ENCODE measurements around the gene BTBD19.
A peak's percentile ranks its signal among the peaks of the same experiment; 100 is the strongest.
"Not testable (repeated sequence)": the region's sequence is repeated elsewhere in the genome, so short reads cannot be mapped to it uniquely, and the experiment has no call there.

Gene BTBD19

DNA sequence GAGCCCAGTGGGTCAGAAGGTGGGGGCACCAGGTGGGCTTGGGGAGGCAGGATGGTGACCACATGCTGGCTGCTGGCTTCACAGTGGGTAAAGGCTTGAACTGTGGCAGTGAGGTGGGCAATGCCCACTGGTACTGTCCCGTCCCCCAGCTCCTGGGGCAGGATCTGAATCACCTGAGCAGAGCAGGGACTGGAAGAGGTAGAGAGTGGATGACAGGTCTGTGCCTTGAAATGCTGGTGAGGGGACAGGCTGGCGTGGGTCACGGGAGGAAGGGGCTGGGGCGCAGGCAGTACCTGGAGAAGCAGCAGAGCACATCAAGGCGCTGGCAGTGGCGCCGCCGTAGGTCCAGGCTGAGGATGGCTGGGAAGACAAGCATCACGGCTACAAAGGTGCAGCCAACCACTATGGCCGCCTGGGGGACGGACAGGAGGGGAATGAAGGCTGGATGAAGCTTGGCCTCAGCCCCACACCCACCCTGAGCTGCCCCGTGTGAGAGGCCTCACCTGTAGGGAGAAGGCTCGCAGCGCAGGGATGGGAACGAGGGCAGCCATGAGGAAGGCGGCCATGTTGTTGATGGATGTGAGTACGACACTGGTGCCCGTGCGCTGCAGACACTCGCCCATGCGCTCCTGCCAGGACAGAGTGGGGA is 19.8 kb downstream of the BTBD19 start:
- DNase-seq (ENCODE audit: low read depth in 2 of 2, low spot score in 1 of 2) = no peak

DNA sequence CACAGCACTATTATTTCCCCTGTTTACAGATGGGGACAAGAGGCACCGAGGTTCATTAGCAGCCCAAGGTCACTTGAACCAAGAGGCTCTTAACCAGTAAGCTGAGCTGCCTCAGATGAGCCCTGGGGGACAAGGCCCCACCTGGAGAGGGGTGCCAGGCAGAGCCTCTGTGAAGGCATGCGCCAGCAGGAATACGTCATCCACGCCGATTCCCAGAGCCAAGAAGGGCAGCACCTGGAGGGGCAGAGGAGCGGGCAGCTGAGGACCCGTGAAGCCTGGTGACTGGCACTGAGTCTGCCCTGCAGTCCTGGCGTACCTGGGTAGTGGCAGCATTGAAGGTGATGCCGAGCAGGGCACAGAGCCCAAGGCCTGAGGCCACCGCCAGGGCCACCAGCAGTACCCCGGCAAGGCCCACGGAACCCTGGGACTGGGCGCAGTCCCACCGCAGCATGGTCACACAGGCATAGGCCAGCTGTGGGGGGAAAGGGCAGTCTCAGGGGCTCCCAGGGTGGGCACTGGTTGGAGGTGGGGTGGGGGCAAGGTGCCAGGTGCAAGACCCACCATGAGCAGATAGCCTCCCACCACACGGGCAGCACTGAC is 20.6 kb downstream of the BTBD19 start:
- DNase-seq (ENCODE audit: low read depth in 2 of 2, low spot score in 1 of 2) = no peak

DNA sequence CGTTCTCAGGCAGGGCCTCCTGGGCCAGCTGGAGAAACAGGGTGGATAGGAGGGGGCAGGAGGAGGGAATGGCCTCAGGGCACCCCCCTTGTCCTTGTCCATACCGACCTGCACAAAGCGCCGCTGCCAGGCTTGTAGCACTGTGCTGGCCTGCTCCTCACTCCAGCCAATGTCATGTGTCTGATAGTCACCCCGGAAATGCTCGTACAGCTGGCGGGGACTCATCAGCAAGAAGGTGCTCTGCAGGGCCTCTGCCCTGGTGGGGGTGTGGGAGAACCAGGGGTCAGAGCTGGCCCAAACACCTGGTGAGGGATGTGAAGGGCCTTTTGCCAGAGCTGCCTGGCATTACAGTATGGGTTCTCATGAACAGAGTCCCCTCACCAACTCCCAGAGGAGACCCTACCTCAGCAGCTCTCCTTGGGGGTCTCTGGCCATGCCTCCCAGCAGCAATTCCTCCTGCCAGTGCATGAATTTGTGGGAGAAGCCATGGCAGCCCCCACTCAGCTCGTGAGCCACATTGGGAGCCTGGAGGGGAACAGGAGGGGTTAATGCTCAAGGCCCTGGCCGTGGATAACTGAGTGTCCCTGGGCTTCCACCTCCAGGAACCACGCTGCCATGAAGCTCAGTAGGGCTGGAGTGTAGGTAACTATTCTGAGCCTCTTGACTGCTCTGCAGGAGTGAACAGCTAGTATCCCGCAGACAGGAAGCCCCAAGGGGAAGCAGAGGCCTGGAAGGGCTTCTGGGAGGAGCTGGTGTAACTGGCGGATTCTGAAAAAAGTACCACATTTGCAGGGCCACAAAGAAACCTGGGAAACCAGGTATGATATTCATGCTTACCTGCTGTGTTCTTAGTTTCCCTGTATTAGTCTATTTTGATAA is 21.4 kb downstream of the BTBD19 start:
- no peak for DNase-seq (ENCODE audit: low read depth in 2 of 2, low spot score in 1 of 2)

DNA sequence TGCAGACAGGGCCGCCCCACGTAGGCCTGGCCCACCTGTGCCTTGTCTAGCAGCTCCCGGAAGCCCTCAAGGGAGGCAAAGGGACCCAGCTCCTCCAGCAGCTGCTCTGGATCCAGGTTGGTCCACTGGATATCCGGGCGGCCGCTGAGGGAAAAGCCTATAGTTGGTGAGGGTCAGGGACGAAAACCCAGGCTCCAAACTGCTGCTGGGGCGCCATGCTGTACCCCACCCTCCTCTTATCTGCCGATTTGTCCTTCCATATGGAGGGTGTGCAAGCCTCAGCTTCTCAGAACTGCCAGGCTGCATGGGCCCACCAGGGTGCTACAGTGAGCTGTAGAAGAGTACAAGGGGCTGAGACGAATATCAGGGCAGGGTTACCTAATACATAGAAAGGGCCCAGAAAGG is 22.6 kb downstream of the BTBD19 start:
- DNase-seq (ENCODE audit: low read depth in 2 of 2, low spot score in 1 of 2) = no peak

DNA sequence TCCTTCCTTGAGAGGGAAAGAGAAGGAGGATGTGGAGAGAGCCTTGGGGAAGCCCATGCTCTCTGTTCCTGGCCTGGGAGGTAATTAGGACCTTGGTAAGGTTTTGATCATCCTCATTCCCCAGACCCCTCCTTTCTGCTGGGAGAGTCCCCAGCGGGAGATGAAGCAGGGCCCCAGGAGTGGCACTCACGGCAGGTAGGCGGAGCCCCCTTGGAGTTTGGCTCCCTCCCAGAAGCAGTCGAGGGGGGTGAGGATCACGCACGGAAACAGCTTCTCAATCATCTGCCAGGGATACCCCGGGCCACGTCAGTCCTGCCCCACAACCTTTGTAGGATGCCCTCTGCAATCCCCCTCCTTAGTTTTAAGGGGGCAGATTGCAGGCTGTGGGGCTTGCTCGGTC is 23.2 kb downstream of the BTBD19 start:
- DNase-seq (ENCODE audit: low read depth in 2 of 2, low spot score in 1 of 2) = no peak

DNA sequence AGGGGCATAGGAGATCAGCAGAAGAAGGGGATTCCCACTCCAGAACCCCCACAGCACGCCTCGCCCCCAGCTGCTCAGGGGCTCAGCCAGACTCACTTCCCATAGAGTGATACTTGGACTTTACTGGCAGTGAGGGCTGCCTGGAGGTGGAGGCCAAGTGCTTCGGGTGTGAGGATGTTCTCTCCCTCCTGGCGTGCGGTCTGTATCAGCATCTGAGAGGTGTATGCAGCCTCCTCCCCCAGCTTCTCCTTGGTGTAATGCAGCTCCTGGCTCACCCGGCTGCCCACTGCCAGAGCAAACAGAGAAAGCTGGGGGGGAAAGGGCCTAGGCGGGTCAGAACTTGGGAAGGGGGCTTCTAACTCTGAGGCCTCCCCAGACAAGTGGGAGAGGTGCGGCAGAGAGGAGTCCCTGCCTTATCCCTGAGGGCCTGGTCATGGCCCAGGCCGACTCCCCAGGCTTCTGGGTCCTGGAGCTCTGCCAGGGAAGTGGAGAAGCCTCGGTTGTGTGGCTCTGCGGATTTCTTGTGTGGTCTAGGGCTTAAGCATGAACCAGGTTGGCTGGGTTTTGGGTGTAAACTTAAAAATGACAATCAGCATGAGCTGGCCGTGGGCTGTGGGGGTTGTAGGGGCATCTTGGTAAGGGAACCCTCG is 23.9 kb downstream of the BTBD19 start:
- DNase-seq (ENCODE audit: low read depth in 2 of 2, low spot score in 1 of 2) = no peak

DNA sequence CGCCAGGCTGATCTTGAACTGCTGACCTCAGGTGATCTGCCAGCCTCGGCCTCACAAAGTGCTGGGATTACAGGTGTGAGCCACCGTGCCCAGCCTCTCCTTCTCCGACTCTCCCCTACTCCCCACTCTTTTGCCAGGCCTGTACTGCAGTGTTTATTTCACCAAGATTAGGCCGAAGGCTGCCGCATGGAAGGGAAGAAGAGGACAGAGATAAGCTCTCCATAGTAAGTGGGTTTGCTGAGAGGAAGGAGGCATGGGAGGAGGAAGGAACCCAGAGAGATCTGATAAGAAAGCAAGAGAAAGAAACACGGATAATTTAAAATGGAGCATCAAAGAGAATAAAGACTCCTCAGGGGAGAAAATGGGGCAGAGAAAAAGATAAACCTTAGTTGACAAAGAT is 26.0 kb downstream of the BTBD19 start:
- no peak for DNase-seq (ENCODE audit: low read depth in 2 of 2, low spot score in 1 of 2)

DNA sequence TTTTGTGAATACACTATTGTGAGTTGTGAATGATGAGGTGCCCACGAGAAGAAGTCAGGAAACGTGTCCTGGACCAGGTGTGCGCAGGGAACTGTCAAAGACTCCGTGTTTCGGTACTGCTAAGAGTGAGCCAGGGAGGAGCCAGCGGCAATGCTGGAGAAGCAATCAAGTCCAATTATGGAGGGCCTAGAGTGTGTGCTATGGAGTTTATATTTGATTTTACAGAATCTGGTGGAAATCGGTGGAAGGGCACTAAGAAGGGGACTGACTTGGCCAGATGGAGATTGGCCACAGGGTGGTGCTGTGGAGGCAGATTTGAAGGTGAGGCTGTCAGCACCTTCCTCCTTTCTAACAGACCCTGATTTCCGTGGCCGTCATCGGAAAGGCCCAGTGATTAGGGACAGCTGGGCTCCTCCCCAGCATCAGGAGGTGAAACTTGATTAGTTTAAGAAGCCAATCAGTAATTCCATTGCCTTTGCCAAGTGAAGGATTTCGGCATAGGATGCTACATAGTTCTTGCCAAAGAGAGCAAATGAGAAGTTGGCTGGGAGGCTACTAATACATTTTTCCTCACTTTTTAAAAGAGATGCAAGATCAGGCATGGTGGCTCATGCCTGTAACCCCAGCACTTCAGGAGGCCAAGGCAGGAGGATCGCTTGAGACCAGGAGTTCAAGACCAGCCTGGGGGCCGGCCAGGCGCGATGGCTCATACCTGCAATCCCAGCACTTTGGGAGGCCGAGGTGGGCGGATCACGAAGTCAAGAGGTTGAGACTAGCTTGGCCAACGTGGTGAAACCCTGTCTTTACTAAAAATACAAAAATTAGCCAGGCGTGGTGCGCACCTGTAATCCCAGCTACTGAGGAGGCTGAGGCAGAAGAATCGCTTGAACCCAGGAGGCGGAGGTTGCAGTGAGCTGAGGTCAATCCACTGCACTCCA is 27.7 kb downstream of the BTBD19 start:
- peak; percentile 66 to 82 for DNase-seq (ENCODE audit: low read depth in 2 of 2, low spot score in 1 of 2)

DNA sequence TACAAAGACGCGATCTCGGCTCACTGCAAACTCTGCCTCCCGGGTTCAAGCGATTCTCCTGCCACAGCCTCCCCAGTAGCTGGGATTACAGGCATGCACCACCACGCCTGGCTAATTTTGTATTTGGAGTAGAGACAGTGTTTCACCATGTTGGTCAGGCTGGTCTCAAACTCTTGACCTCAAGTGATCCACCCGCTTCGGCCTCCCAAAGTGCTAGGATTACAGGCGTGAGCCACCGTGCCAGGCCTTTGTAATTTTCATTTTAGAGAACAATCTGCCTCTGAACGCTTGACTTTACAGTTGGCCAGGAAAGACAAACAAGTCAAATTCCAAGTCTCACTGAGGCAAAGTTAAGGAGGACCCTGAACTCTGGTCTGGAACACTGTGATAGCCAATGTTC is 30.0 kb downstream of the BTBD19 start:
- DNase-seq (ENCODE audit: low read depth in 2 of 2, low spot score in 1 of 2) = not testable (repeated sequence)

DNA sequence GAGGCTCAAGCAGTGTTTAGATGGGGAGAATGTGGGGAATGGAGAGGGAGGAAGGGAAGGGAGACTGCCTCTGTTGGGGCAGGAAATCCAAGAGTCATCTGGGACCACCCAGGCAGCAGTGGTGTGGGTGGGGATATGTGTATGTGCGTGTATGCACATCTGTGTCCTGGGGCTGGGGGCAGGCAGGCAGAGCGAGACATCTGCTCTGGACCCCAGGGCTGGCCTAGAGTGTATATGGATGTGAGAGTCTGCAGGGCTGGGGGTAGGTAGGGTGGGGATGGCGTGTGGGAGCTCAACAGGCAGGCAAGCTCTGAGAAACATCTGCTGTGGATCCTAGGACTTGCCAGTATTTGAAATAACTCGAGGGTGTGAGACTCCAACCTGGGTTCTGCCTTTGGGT is 31.3 kb downstream of the BTBD19 start:
- no peak for DNase-seq (ENCODE audit: low read depth in 2 of 2, low spot score in 1 of 2)

DNA sequence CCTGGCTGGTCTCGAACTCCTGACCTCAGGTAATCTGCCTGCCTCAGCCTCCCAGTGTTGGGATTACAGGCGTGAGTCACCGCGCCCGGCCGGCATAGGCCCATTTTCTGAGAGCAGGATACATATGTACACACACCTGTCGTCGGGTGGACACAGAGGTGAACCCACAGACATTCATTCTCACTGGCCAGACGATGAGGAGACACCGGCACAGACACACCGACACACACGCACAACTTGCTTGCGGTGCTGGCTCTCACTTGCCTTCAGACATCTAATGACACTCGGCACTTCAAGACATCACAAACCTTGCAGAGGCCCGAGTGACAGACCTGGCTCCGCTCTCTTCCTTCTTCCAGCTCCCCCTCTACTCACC is 34.2 kb downstream of the BTBD19 start:
- DNase-seq (ENCODE audit: low read depth in 2 of 2, low spot score in 1 of 2) = no peak

DNA sequence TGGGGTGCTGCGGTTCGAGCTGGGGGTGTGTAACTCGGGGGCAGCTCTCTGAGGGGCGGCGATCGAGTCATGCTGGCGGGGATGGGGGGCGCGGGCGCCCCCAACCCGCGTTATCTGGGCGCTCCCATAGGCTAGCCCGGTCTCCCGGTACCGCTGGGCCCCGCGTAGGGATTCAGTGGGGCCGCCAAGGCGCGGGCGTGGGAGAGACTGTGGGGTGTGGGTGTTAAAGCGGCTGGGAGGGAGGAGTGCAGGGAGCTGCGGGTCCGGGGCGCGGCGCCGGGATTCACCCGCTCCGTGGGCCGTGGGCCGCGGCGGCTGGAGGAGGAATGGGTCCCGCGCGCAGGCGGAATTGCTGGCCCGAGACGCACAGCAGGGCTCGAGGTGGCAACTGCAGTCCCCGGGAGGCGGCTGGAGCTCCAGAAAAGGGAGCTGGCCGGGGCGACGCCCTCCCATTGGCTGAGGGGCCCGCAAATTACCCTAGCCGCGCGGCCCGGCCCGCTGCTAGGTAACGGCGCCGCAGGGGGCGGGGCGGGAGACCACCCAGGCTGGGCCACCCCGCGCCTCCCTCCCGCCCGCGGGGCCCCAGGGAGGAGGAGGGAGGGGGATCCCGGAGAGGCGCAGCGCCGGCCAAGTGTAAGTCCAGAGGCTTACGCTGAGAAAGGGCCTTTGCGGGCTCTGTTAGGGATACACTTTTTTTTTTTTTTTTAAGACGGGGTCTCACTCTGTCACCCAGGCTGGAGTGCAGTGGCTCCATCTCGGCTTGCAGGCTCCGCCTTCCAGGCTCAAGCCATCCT is 34.7 kb downstream of the BTBD19 start, which contains the start of gene PTCH2:
Gene PTCH2 (minus strand): TSS at position 392 of the 794 bp plus-strand sequence. CDS start 321 bp downstream, at position 71.
- DNase-seq (ENCODE audit: low read depth in 2 of 2, low spot score in 1 of 2) = no peak

DNA sequence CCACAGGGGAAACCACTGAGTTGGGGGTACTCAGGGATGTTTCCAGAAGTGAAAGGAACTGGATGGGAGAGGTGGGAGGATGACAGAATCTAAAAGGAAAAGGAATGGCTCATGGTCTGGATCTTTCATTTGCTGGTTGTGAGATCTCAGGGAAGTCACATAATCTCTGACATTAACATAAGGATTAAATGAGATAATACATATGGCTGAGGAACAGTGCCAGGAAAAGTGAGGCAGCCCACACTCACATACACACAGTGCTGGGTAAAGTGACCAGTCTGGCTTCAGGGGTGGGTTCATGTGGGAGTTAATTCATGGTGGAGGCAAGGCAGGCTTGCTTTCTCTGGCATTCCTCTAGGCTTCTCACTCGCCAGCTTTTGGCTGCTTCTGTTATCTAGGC is 38.7 kb downstream of the BTBD19 start:
- no peak for DNase-seq (ENCODE audit: low read depth in 2 of 2, low spot score in 1 of 2)

DNA sequence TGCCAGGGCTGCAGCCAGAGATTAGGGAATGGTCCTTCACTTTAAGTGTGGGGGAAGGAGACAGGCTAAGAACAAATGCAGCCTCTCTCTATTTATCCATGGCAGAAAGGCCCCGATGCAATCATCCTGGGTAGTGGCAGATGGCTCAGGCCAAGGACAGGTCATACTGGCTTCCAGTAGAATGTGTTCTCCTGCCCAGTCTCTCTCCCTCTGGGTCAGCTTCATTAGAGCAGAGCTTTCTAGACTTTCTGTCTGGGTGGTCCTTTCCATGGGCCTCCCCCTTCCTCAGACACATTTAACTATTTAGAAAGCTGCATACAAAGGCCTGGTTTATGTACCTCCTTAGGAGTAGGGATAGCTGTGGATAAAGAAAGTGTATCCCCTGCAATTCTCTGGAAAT is 39.5 kb downstream of the BTBD19 start:
- DNase-seq (ENCODE audit: low read depth in 2 of 2, low spot score in 1 of 2) = no peak

DNA sequence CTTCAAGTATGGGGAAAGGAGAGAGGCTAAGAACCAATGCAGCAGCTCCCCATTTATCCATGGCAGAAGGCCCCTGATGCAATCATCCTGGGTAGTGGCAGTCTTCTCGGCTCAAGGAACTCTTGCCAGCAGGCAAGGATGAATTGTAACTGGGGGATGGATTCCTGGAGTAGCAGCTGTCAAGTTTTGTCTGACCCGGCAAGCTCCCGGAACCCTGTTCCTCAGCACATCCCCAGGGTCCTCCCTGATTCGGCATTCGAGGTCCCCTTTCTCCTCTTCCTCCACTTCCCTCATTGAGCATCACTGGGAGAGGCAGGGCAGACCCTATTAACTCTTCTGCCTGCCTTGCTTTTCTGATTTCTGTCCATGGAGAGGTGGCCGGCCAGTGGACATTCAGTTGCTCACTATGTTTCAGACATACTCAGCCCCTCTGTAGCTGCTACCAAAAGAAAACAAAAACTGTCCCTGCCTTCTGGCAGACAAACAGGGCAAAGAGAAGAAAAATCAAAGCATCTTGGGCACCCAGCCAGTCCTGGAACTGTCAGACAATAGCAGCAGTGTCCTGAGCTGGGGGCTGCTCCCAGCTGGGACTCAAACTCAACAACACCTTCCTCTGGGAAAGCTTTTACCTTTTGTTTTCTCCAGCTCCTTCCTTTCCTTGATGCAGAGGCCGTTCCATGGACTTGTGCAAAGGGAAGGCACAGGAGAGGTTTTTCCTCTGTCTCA is 40.3 kb downstream of the BTBD19 start:
- no peak for DNase-seq (ENCODE audit: low read depth in 2 of 2, low spot score in 1 of 2)

DNA sequence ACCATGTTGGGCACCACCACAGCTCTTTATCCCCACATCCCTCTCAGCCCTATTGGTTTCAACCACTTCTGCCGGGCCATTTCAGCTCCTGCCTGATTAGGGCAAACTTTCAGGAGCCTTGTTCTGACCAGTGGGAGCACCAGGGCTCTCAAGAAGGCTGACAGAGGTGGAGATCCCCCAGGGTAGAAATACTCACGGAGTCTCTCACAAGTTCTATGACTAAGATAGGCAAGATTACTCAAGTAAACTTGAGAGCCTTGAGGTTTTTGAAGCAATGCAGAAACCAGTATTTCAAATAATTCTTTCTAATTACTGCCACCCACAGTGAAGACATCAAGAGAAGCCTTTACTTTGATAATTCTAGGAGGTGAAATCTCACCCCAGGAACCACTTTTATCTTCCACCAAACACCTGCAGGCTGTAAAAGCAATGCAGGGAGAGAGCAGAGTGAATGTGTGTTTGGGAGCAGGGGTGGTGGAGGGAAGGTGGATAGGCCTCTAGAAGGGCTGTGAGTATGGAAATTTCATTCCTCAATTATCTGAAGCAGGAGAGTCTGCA is 41.3 kb downstream of the BTBD19 start:
- no peak for DNase-seq (ENCODE audit: low read depth in 2 of 2, low spot score in 1 of 2)

DNA sequence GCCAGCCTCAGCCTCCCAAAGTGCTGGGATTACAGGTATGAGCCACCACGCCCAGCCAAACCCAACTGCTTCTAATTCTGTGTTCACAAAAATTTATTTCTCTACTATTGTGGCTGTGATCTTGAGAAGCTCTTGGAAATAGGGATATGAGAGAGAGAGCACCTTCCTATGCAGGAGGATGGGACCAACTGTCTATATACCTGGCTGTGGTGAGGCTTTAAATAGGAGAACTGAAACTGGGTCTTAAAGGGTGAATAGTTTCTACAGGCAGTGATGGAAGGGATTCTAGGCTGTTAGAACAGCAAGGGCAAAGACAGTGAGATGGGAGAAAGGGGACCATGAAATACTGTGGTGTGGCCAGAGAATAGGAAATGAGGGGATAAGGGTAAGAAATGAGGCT is 43.0 kb downstream of the BTBD19 start:
- DNase-seq (ENCODE audit: low read depth in 2 of 2, low spot score in 1 of 2) = no peak

DNA sequence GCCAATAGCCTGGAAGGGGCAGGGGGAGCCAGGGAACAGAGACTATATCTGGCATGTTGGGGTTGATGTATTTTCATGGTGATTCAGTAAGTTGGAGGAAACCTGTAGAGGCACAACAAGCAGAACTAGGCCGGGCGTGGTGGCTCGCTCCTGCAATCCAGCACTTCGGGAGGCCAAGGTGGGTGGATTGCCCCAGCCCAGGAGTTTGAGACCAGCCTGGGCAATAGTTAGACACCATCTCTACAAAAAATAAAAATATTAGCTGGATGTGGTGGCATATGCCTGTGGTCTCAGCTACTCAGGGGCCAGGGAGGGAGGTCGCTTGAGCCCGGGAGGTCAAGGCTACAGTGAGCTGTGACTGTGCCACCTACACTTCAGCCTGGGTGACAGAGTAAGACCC is 44.9 kb downstream of the BTBD19 start:
- no peak for DNase-seq (ENCODE audit: low read depth in 2 of 2, low spot score in 1 of 2)

DNA sequence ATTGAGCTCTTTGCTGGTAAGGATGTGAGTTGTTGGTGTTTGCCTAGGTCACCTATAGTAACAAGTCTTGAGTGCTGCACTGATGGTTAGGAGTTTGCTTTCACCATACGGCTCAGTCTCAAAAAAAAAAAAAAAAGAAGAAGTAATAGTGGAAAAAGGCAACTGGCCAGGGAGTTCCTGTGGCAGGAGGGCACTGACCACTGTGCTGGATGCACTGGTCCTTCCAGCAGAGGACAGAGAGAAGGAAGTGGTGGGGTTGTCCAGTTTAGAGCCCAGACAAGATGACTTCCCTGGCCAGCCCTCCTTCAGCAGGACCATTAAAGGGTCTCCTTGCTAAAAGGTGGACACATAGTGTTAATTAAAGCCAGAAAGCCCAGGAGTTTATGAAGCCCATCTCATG is 46.6 kb downstream of the BTBD19 start:
- no peak for DNase-seq (ENCODE audit: low read depth in 2 of 2, low spot score in 1 of 2)
